Neural cell (in vitro differentiated cells): ENCODE measurements around the gene C16orf96. TPM values are rescaled to one million over a fixed set of nuclear protein-coding genes. Genes with fewer than 3 reads are reported as not detected.

Source experiments
- H2AFZ ChIP-seq: fragments of 200-600, 300-800 bp; sonication (generic), shearing (Covaris generic); 2 replicates; pipeline ENCODE4 v1.6.0; 2014; ENCODE audit warnings: low read depth, mild to moderate bottlenecking, antibody characterized with exemption, low read length, moderate library complexity
- H3F3A ChIP-seq: fragments of 200-600 bp; shearing (Covaris generic); 2 replicates; pipeline ENCODE4 v1.6.1; 2016; ENCODE audit warnings: mild to moderate bottlenecking, moderate library complexity, mixed read lengths, antibody characterized with exemption, low read length; ENCODE audit not compliant: insufficient read depth, poor library complexity, severe bottlenecking
- H3K27ac ChIP-seq: fragments of 200-600, 300-800 bp; sonication (generic), shearing (Covaris generic); 2 replicates; pipeline ENCODE4 v1.5.1; 2014; ENCODE audit warnings: mild to moderate bottlenecking, low read length, moderate library complexity
- H3K27me3 ChIP-seq: fragments of 300-800, 200-600 bp; sonication (generic), shearing (Covaris generic); 2 replicates; pipeline ENCODE4 v1.6.0; 2014; ENCODE audit warnings: mild to moderate bottlenecking, low read depth, low read length, moderate library complexity; ENCODE audit not compliant: insufficient read depth
- H3K36me3 ChIP-seq: fragments of 300-800, 200-600 bp; sonication (generic), shearing (Covaris generic); 2 replicates; pipeline ENCODE4 v1.5.1; 2014; ENCODE audit warnings: mild to moderate bottlenecking, antibody characterized with exemption, low read length, moderate library complexity; ENCODE audit not compliant: insufficient read depth
- H3K4me2 ChIP-seq: fragments of 300-800, 200-600 bp; sonication (generic), shearing (Covaris generic); 2 replicates; pipeline ENCODE4 v1.6.0; 2014; ENCODE audit warnings: mild to moderate bottlenecking, low read length
- H3K4me3 ChIP-seq: fragments of 300-800, 200-600 bp; sonication (generic), shearing (Covaris generic); 2 replicates; pipeline ENCODE4 v1.5.1; 2014; ENCODE audit warnings: mild to moderate bottlenecking, low read length, moderate library complexity
- H3K79me2 ChIP-seq: fragments of 200-600 bp; shearing (Covaris generic); replicated peaks from 2 replicates; pipeline ENCODE4 v1.6.0; 2014; ENCODE audit warnings: mild to moderate bottlenecking, low read length, moderate library complexity; ENCODE audit not compliant: insufficient read depth
- H3K9ac ChIP-seq: fragments of 300-800, 200-600 bp; sonication (generic), shearing (Covaris generic); 2 replicates; pipeline ENCODE4 v1.6.1; 2016; ENCODE audit warnings: mild to moderate bottlenecking, low read length, mixed read lengths
- H3K9me2 ChIP-seq: fragments of 200-600 bp; shearing (Covaris generic); 2 replicates; pipeline ENCODE4 v1.6.1; 2016; ENCODE audit warnings: mild to moderate bottlenecking, low read length, mixed read lengths; ENCODE audit not compliant: insufficient read depth
- H3K9me3 ChIP-seq: fragments of 200-600, 300-800 bp; sonication (generic), shearing (Covaris generic); 2 replicates; pipeline ENCODE4 v1.6.1; 2016; ENCODE audit warnings: mild to moderate bottlenecking, mixed run types, low read length, moderate library complexity, mixed read lengths
- H4K20me1 ChIP-seq: fragments of 200-600 bp; shearing (Covaris generic); 2 replicates; pipeline ENCODE4 v1.6.1; 2016; ENCODE audit warnings: mild to moderate bottlenecking, mixed run types; ENCODE audit not compliant: insufficient read depth
- CTCF ChIP-seq: fragments of 450-650 bp; IDR thresholded peaks from 2 replicates; pipeline ENCODE4 v1.5.1; 2014; ENCODE audit warnings: antibody characterized with exemption, mild to moderate bottlenecking, moderate library complexity; ENCODE audit not compliant: poor library complexity, severe bottlenecking
- EZH2 ChIP-seq: fragments of 200-600, 300-800 bp; shearing (Covaris generic), sonication (generic); IDR thresholded peaks from 2 replicates; pipeline ENCODE4 v1.6.1; 2014; ENCODE audit warnings: antibody characterized with exemption, low read length, borderline replicate concordance, mild to moderate bottlenecking; ENCODE audit not compliant: insufficient read depth, poor library complexity, severe bottlenecking
- MXI1 ChIP-seq: fragments of 450-650 bp; conservative IDR thresholded peaks from 2 replicates; pipeline ENCODE4 v1.6.1; 2014; ENCODE audit warnings: antibody characterized with exemption, mild to moderate bottlenecking; ENCODE audit not compliant: poor library complexity, severe bottlenecking
- POLR2AphosphoS5 ChIP-seq: IDR thresholded peaks from 2 replicates; pipeline ENCODE4 v1.6.1; 2012
- RAD21 ChIP-seq: fragments of 450-650 bp; conservative IDR thresholded peaks from 2 replicates; pipeline ENCODE4 v1.6.1; 2014; ENCODE audit warnings: antibody characterized with exemption, mild to moderate bottlenecking, moderate library complexity
- REST ChIP-seq: IDR thresholded peaks from 2 replicates; pipeline ENCODE4 v1.6.1; 2012; ENCODE audit warnings: borderline replicate concordance
- SMC3 ChIP-seq: fragments of 450-650 bp; conservative IDR thresholded peaks from 2 replicates; pipeline ENCODE4 v1.6.1; 2014; ENCODE audit warnings: antibody characterized with exemption, mild to moderate bottlenecking, moderate library complexity; ENCODE audit not compliant: poor library complexity
- TAF1 ChIP-seq: IDR thresholded peaks from 2 replicates; pipeline ENCODE4 v1.6.1; 2012; ENCODE audit warnings: low read depth
- polyA plus RNA-seq: library from polyadenylated mRNA; depleted of rRNA; stranded (reverse); fragments of >200 nt; gene quantifications from 2 replicates; pipeline ENCODE4 v1.2.3, GENCODE V29; 2014

Gene C16orf96
- polyA plus RNA-seq, 1 donor from 2014 or later = 0.21 TPM

- no peaks in the 10 kb centered on the region for H3K9me2 ChIP-seq
- no peak overlapping the region for H3K4me2 ChIP-seq
- H3K9me3 ChIP-seq = no peaks in the 10 kb centered on the region
- no peaks in the 10 kb centered on the region for H4K20me1 ChIP-seq
- H3K79me2 ChIP-seq = no peaks in the 10 kb centered on the region
- no peaks in the 10 kb centered on the region for H3K36me3 ChIP-seq
- TF ChIP-seq TAF1 = no peak
- TF ChIP-seq EZH2 = no peak
- no peak for TF ChIP-seq CTCF
- no peak overlapping the region for H3K9ac ChIP-seq
- H3K4me3 ChIP-seq = no peak overlapping the region
- H2AFZ ChIP-seq = no peak overlapping the region
- H3K27me3 ChIP-seq = no peaks in the 10 kb centered on the region
- no peaks in the 10 kb centered on the region for H3F3A ChIP-seq
- no peak overlapping the region for H3K27ac ChIP-seq
Measured at GRCh38 chr16:4591706-4592470, 35.7 kb downstream of the C16orf96 start.

- Histone ChIP-seq H3K4me2 (no peak overlapping the region), H4K20me1 (no peaks in the 10 kb centered on the region), H3K79me2 (no peaks in the 10 kb centered on the region)
Measured at GRCh38 chr16:4593086-4593485, 36.9 kb downstream of the C16orf96 start.

More at GRCh38 chr16:4593086-4593485, 36.9 kb downstream of the C16orf96 start:
- no peaks in the 10 kb centered on the region for H3K9me3 ChIP-seq
- H3K27ac ChIP-seq = no peak overlapping the region
- H3K36me3 ChIP-seq = no peaks in the 10 kb centered on the region
- no peak overlapping the region for H2AFZ ChIP-seq
- H3K9me2 ChIP-seq = no peaks in the 10 kb centered on the region
- no peak overlapping the region for H3K4me3 ChIP-seq
- no peaks in the 10 kb centered on the region for H3F3A ChIP-seq
- TF ChIP-seq POLR2AphosphoS5 (no peak), SMC3 (no peak), REST (no peak), CTCF (no peak), MXI1 (no peak), TAF1 (no peak), RAD21 (no peak), EZH2 (no peak)
- no peaks in the 10 kb centered on the region for H3K27me3 ChIP-seq
- no peak overlapping the region for H3K9ac ChIP-seq
